Stimulated activated CD4-positive, alpha-beta T cell treated with anti-CD3 and anti-CD28 coated beads, Interleukin-1b, Interleukin-23, amount 100 ng/mL, for 1 hour (primary cell): ENCODE results near the gene TAGLN2.
A peak's percentile ranks its signal among the peaks of the same experiment; 100 is the strongest.

Source experiments
- DNase-seq, 2 donors: peaks; one replicate each; pipeline ENCODE4 v3.0.0-alpha.2; 2020; ENCODE audit warnings: low read depth in 2 of 2

The TAGLN2 gene

GRCh38 chr1:159935305-159935704 lies 10.0 kb upstream of the TAGLN2 start:
- DNase-seq: no peak

- no peak for DNase-seq
These were observed 9.1 kb upstream of the TAGLN2 start for GRCh38 chr1:159934136-159935039.

- DNase-seq: no peak
These were observed 8.0 kb upstream of the TAGLN2 start for GRCh38 chr1:159933347-159933746.

GRCh38 chr1:159932296-159933285 lies 7.3 kb upstream of the TAGLN2 start:
- no peak for DNase-seq

- DNase-seq: no peak
These were observed 6.5 kb upstream of the TAGLN2 start for GRCh38 chr1:159931795-159932173.

GRCh38 chr1:159931101-159931794 lies 5.9 kb upstream of the TAGLN2 start:
- DNase-seq: no peak

- DNase-seq: no peak
These were observed 5.3 kb upstream of the TAGLN2 start for GRCh38 chr1:159930634-159931033.

GRCh38 chr1:159930216-159930615 lies 4.9 kb upstream of the TAGLN2 start:
- no peak for DNase-seq

- no peak for DNase-seq
These were observed 4.1 kb upstream of the TAGLN2 start for GRCh38 chr1:159929155-159930051.

GRCh38 chr1:159928491-159929050 lies 3.3 kb upstream of the TAGLN2 start:
- DNase-seq: no peak

- no peak for DNase-seq
These were observed 2.6 kb upstream of the TAGLN2 start for GRCh38 chr1:159927849-159928431.

- DNase-seq: no peak
These were observed 2.0 kb upstream of the TAGLN2 start for GRCh38 chr1:159927211-159927848.

GRCh38 chr1:159925719-159926078 lies 392 bp upstream of the TAGLN2 start:
- no peak for DNase-seq

GRCh38 chr1:159924025-159924790 lies 1.1 kb downstream of the TAGLN2 start:
- peak; percentile 22 to 32 for DNase-seq

GRCh38 chr1:159923203-159924024 lies 1.9 kb downstream of the TAGLN2 start:
- DNase-seq: peak; percentile 36 to 76

- DNase-seq: no peak
These were observed 2.6 kb downstream of the TAGLN2 start for GRCh38 chr1:159922511-159923202.
